HepG2 (cell line): ENCODE measurements around the gene AUH. TPM values are rescaled to one million over a fixed set of nuclear protein-coding genes. Genes with fewer than 3 reads are reported as not detected.

Experiments
- ATAC-seq: fragments of 200-7000 bp; cut with Tn5 transposase; 3 replicates; pipeline ENCODE4 v1.9.1; 2020; ENCODE audit warnings: mild to moderate bottlenecking, moderate library complexity
- BruUV-seq: library from RNA; stranded (reverse); fragments of 400-500 nt; replicated peaks from 2 replicates; lab custom pipeline; 2021; lab: Mats Ljungman, UMichigan
- CTCF ChIA-PET: fragments of 300-600 bp; formaldehyde crosslinking; extraction: SDS; loops from one replicate; lab custom pipeline; 2021; ENCODE audit warnings: low total read pairs, inconsistent platforms, low intra/inter-chr PET ratio; lab: Yijun Ruan, JAX
- POLR2A ChIA-PET: fragments of 350-600 bp; sonication (Branson Sonifier 250); formaldehyde crosslinking; loops from one replicate; lab custom pipeline; 2020; ENCODE audit warnings: antibody characterized with exemption, inconsistent platforms; lab: Yijun Ruan, JAX
- DNase-seq: peaks from one replicate; pipeline ENCODE4 v3.0.0-alpha.2; 2015; ENCODE audit warnings: low spot score
- FAIRE-seq: peaks from 3 replicates; lab custom pipeline; 2011; peaks lifted over from hg19 to GRCh38; lab: Jason Lieb, UNC
- H2AFZ ChIP-seq: one replicate; pipeline ENCODE4 v1.6.1; 2011; ENCODE audit warnings: low read length, inconsistent platforms
- H3K27ac ChIP-seq: fragments of 300-600 bp; 3 replicates; pipeline ENCODE4 v1.8.0; 2011; ENCODE audit warnings: mixed run types, mild to moderate bottlenecking, mixed read lengths, low read length, inconsistent platforms; ENCODE audit not compliant: insufficient read depth; ENCODE audit errors: extremely low read length
- H3K27me3 ChIP-seq, 2 experiments: fragments of 200-600 bp in 1 of 2; 2 replicates in 1 of 2; 3 replicates in 1 of 2; pipeline versions ENCODE4 v1.6.0 to v1.8.0; 2011; ENCODE audit warnings: low read length in 2 of 2, mild to moderate bottlenecking in 2 of 2, moderate library complexity in 2 of 2, inconsistent platforms in 1 of 2; ENCODE audit not compliant: insufficient read depth in 2 of 2, control insufficient read depth in 1 of 2
- H3K36me3 ChIP-seq, 2 experiments: fragments of 200-600 bp in 1 of 2; replicated peaks in 1 of 2; 2 replicates in 1 of 2; 3 replicates in 1 of 2; pipeline versions ENCODE4 v1.5.1 to v1.8.0; 2011; ENCODE audit warnings: low read length in 2 of 2, inconsistent platforms in 1 of 2; ENCODE audit not compliant: insufficient read depth in 2 of 2, control insufficient read depth in 1 of 2
- H3K4me1 ChIP-seq: 2 replicates; pipeline ENCODE4 v1.5.1; 2012; ENCODE audit warnings: low read length, inconsistent platforms; ENCODE audit not compliant: insufficient read depth
- H3K4me2 ChIP-seq: 2 replicates; pipeline ENCODE4 v1.6.0; 2011; ENCODE audit warnings: low read depth, low read length, inconsistent platforms
- H3K4me3 ChIP-seq, 3 experiments: fragments of 200-600 bp in 1 of 3; sonication (generic), shearing (Covaris generic) in 1 of 3; replicated peaks in 1 of 3; 2 replicates each; pipeline ENCODE4 v1.5.1; 2011 to 2016; ENCODE audit warnings: low read length in 3 of 3, inconsistent platforms in 2 of 3, low read depth in 2 of 3, mild to moderate bottlenecking in 2 of 3, control low read depth in 1 of 3, mixed read lengths in 1 of 3; ENCODE audit not compliant: insufficient read depth in 1 of 3
- H3K79me2 ChIP-seq: one replicate; pipeline ENCODE4 v1.6.1; 2011; ENCODE audit warnings: low read length, inconsistent platforms; ENCODE audit not compliant: insufficient read depth
- H3K9ac ChIP-seq: 2 replicates; pipeline ENCODE4 v1.6.0; 2011; ENCODE audit warnings: mild to moderate bottlenecking, low read depth, low read length, inconsistent platforms; ENCODE audit not compliant: insufficient read depth
- H3K9me3 ChIP-seq: 2 replicates; pipeline ENCODE4 v1.5.1; 2012; ENCODE audit warnings: mild to moderate bottlenecking, low read length
- H4K20me1 ChIP-seq: 2 replicates; pipeline ENCODE4 v1.6.0; 2011; ENCODE audit warnings: inconsistent platforms, mild to moderate bottlenecking, low read length, moderate library complexity; ENCODE audit not compliant: insufficient read depth
- BRD4 ChIP-seq: sonication (generic); formaldehyde crosslinking; IDR thresholded peaks from 2 replicates; pipeline ENCODE4 v1.4.0; 2020; ENCODE audit warnings: missing genetic modification reagents
- CREBL2 ChIP-seq: sonication (generic); formaldehyde crosslinking; IDR thresholded peaks from 2 replicates; pipeline ENCODE4 v1.8.1; 2023; ENCODE audit warnings: missing genetic modification reagents, mild to moderate bottlenecking, borderline replicate concordance
- ERF ChIP-seq: IDR thresholded peaks from 2 replicates; pipeline ENCODE4 v1.6.1; 2018; ENCODE audit warnings: missing biosample characterization, missing genetic modification reagents
- KDM5B ChIP-seq: sonication (generic); formaldehyde crosslinking; IDR thresholded peaks from 2 replicates; pipeline ENCODE4 v1.4.0; 2020; ENCODE audit warnings: missing genetic modification reagents, mild to moderate bottlenecking, borderline replicate concordance
- KLF9 ChIP-seq: IDR thresholded peaks from 2 replicates; pipeline ENCODE4 v1.6.1; 2016; ENCODE audit warnings: low read depth
- MTA1 ChIP-seq: sonication (generic); formaldehyde crosslinking; IDR thresholded peaks from 2 replicates; pipeline ENCODE4 v1.4.0; 2020; ENCODE audit warnings: missing genetic modification reagents, mild to moderate bottlenecking, borderline replicate concordance
- NR2F2 ChIP-seq: IDR thresholded peaks from 2 replicates; pipeline ENCODE4 v1.6.1; 2012; ENCODE audit warnings: low read depth, inconsistent platforms, borderline replicate concordance
- SP5 ChIP-seq: IDR thresholded peaks from 2 replicates; pipeline ENCODE4 v1.6.1; 2016; ENCODE audit warnings: low read depth, borderline replicate concordance
- SRF ChIP-seq: IDR thresholded peaks from 2 replicates; pipeline ENCODE4 v1.6.1; 2011; ENCODE audit warnings: mild to moderate bottlenecking, low read depth, low read length, moderate library complexity
- ZBTB7B ChIP-seq: sonication (generic); formaldehyde crosslinking; IDR thresholded peaks from 2 replicates; pipeline ENCODE4 v1.4.0; 2020; ENCODE audit warnings: missing genetic modification reagents
- ZC3H13 ChIP-seq: sonication (generic); formaldehyde crosslinking; IDR thresholded peaks from 2 replicates; pipeline ENCODE4 v1.8.1; 2023; ENCODE audit warnings: mild to moderate bottlenecking, missing genetic modification reagents, moderate library complexity
- ZNF230 ChIP-seq: sonication (generic); formaldehyde crosslinking; IDR thresholded peaks from 2 replicates; pipeline ENCODE4 v1.4.0; 2020; ENCODE audit warnings: mild to moderate bottlenecking, missing genetic modification reagents
- ZNF276 ChIP-seq: sonication (generic); formaldehyde crosslinking; IDR thresholded peaks from 2 replicates; pipeline ENCODE4 v1.4.0; 2020; ENCODE audit warnings: mild to moderate bottlenecking, low read depth, missing genetic modification reagents
- ZNF414 ChIP-seq: sonication (generic); formaldehyde crosslinking; IDR thresholded peaks from 2 replicates; pipeline ENCODE4 v1.5.0; 2020; ENCODE audit warnings: missing genetic modification reagents
- ZNF710 ChIP-seq: sonication (generic); formaldehyde crosslinking; IDR thresholded peaks from 2 replicates; pipeline ENCODE4 v1.5.0; 2020; ENCODE audit warnings: mild to moderate bottlenecking, missing genetic modification reagents, borderline replicate concordance
- ZNF883 ChIP-seq: sonication (generic); formaldehyde crosslinking; IDR thresholded peaks from 2 replicates; pipeline ENCODE4 v1.5.1; 2020; ENCODE audit warnings: mild to moderate bottlenecking, missing genetic modification reagents; ENCODE audit errors: not compliant biosample characterization
- WGBS: methylation state at CpG from one replicate; pipeline ENCODE4 v1.1.6; 2017; ENCODE audit warnings: low lambda C conversion rate; 5-methylcytosine and 5-hydroxymethylcytosine counted together
- in situ Hi-C: cut with HindIII; loops from 2 replicates; pipeline ENCODE4 v1.10.0; 2017; ENCODE audit warnings: low pct_unique_long_range_greater_than_20kb; ENCODE audit not compliant: extremely low pct_ligation_motif_present
- intact Hi-C: fragments of 100-400 bp; cut with micrococcal nuclease; formaldehyde crosslinking; loops from one replicate; pipeline ENCODE4 v1.10.0; 2022; ENCODE audit not compliant: unreplicated experiment
- polyA plus RNA-seq, 8 experiments: library from polyadenylated mRNA; depleted of rRNA in 3 of 8; stranded (reverse) in 7 of 8; unstranded in 1 of 8; fragments of >200 nt; fragmentation: Illumina TruSeq in 4 of 8; extraction: Trizol in 4 of 8; gene quantifications; 2 replicates each; pipeline versions ENCODE4 v1.2.1 to v1.2.3, GENCODE V29; 2011 to 2016; ENCODE audit warnings: low read depth in 4 of 8, missing spikeins in 1 of 8, mixed read lengths in 1 of 8; ENCODE audit not compliant: insufficient read depth in 1 of 8
- total RNA-seq, 5 experiments: library from RNA; depleted of rRNA; stranded (reverse); fragments of >200 nt; fragmentation: Illumina TruSeq; extraction: Trizol; gene quantifications; 2 replicates each; pipeline ENCODE4 v1.2.3, GENCODE V29; 2016; ENCODE audit warnings: low read depth in 1 of 5

Gene AUH
- total and polyA plus RNA-seq, 2 of the 13 experiments (the other 11 are each of a cell fraction or from before 2014, with no cell fraction given): 25.8 to 31.9 TPM

- Histone ChIP-seq H4K20me1 (no peaks in the 10 kb centered on the region), H3K27me3 (no peaks in the 10 kb centered on the region), H3K4me3 (peak overlapping the region in 2 of 3 experiments; percentile 39 to 68; a peak in 3 of 6 replicates), H3K4me1 (peaks cover 91% of the 10 kb centered on the region), H3K4me2 (peak overlapping the region; percentile 92), H2AFZ (no peak overlapping the region), H3K9me3 (peaks cover 2% of the 10 kb centered on the region), H3K27ac (peak overlapping the region; percentile 100), H3K36me3 (no peaks in the 10 kb centered on the region), H3K9ac (peak overlapping the region; percentile 99), H3K79me2 (peaks cover 19% of the 10 kb centered on the region)
- ChIA-PET CTCF (no interaction called here), POLR2A (interaction anchor here (0.7 to 5.1 kb wide), 14 partner anchors 9 to 231 kb away, joined by 3 to 178 read pairs (median 11); partner anchors contain the start of gene AUH)
- intact Hi-C loops: loop anchor here (5.0 to 10.0 kb wide), 2 partner anchors 131 to 167 kb away; partner anchors contain the start of gene AUH
- BruUV-seq: no TSS peak
- ATAC-seq (no peak), FAIRE-seq (no peak), DNase-seq (peak; percentile 28)
- WGBS: 72% methylated on average over 4 of the region's 5 CpGs
- in situ Hi-C loops: loop anchor here (10.0 kb wide), 1 partner anchor 151 kb away; no protein-coding TSS in a partner anchor
- TF ChIP-seq ZNF230 (CRISPR knock-in tag): no peak
- TF ChIP-seq SP5 (CRISPR knock-in tag): no peak
- TF ChIP-seq ZC3H13 (CRISPR knock-in tag): peak; percentile 84; the same call in 1 of the 2 replicates
- TF ChIP-seq ZNF414 (CRISPR knock-in tag): peak; percentile 72; the same call in 1 of the 2 replicates
- no peak for TF ChIP-seq ZNF710 (CRISPR knock-in tag)
- TF ChIP-seq KDM5B (CRISPR knock-in tag): peak; percentile 33; the same call in 1 of the 2 replicates
- no peak for TF ChIP-seq ZBTB7B (CRISPR knock-in tag)
- TF ChIP-seq ZNF883: peak; percentile 72
- TF ChIP-seq BRD4 (CRISPR knock-in tag): peak; percentile 31; the same call in 1 of the 2 replicates
- TF ChIP-seq SRF: peak; percentile 74; the same call in 1 of the 2 replicates
- TF ChIP-seq NR2F2: no peak
- TF ChIP-seq ZNF276: 0 out of 2 replicates have a peak, but pooled peaks have one; percentile 18
- peak; percentile 27; the same call in 1 of the 2 replicates for TF ChIP-seq CREBL2 (CRISPR knock-in tag)
- TF ChIP-seq KLF9 (CRISPR knock-in tag): peak; percentile 43; the same call in 1 of the 2 replicates
- 0 out of 2 replicates have a peak, but pooled peaks have one; percentile 58 for TF ChIP-seq ERF (CRISPR knock-in tag)
- TF ChIP-seq MTA1 (CRISPR knock-in tag): no peak
Measured at GRCh38 chr9:91195372-91196012, 166.2 kb downstream of the AUH start.
